Activated CD4-positive, alpha-beta T cell treated with anti-CD3 and anti-CD28 coated beads, Interleukin-10, Interleukin-2, amounts not matched to agents 100 ng/mL and 50 ng/mL, durations not matched to agents 16 hours and 8 hours (primary cell): ENCODE results near the gene TAF6L.
"Not testable (repeated sequence)": the region's sequence is repeated elsewhere in the genome, so short reads cannot be mapped to it uniquely, and the experiment has no call there.

Experiments
- DNase-seq: peaks from one replicate; pipeline ENCODE4 v3.0.0-alpha.2; 2020

The TAF6L gene, protein sequence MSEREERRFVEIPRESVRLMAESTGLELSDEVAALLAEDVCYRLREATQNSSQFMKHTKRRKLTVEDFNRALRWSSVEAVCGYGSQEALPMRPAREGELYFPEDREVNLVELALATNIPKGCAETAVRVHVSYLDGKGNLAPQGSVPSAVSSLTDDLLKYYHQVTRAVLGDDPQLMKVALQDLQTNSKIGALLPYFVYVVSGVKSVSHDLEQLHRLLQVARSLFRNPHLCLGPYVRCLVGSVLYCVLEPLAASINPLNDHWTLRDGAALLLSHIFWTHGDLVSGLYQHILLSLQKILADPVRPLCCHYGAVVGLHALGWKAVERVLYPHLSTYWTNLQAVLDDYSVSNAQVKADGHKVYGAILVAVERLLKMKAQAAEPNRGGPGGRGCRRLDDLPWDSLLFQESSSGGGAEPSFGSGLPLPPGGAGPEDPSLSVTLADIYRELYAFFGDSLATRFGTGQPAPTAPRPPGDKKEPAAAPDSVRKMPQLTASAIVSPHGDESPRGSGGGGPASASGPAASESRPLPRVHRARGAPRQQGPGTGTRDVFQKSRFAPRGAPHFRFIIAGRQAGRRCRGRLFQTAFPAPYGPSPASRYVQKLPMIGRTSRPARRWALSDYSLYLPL

DNA sequence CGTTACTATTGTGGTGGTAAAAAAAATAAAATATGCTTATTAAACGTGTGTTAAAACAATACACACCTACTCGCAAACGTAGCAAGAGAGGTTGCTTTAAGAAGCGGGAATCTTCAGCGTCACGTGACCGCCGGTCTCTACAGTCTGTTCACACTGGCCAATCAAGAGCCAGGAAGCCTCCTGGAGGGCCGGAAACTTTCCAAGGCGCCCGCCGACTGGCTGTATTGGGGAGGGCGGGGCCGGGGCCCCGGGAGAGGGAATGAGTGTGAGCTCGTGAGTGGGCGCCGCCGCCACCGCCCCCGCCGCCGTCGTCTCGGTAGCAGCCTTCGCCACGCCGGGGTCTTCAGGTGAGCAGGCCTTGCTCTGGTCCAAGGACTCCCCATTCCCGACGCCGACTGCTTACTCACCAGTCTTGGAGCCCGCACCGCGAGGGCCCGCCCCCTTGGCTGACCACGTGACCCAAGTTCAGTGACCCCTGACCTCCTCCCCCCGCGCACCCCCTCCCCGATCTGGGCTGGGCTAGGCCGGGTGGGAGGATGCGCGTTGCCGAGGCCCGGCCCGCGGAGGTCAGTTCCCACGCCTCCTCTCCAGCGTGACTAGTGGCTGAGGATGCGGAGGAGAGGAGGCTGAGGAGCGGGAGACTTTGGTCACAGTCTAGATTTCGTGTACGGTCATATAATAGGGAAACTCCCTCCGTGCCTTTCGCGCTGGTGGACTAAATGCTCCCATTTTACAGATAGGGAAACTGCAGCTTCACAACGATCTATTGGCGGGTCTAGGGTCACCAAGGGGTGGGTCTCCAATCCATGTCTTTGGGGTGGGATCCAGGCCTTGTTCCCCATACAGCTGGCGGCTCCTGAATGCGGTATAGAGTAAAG is at the start of gene TAF6L:
TAF6L (plus strand) TSS at position 253 of the 878 bp plus-strand sequence. CDS start 4,388 bp downstream, outside the sequence.
- peak; percentile 97 for DNase-seq

DNA sequence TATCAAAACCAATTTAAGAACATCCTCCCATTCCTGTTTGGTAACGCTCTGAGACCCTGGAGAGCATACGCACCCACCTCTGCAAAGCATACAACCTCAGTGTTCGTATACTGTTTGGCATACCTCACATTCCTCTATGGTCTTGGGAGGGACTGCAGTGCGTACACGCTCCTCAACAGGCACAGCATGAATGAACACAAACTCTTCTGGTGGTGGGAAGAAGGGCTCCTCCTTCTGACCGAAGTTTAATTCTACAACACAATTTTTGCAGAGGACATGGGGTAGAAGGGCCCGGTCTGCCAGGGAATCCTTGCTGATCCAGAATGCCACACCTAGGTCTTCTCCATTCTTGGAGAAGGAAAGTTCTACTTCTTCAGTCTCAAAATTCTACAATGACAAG is 49.2 kb upstream of the TAF6L start:
- no peak for DNase-seq

DNA sequence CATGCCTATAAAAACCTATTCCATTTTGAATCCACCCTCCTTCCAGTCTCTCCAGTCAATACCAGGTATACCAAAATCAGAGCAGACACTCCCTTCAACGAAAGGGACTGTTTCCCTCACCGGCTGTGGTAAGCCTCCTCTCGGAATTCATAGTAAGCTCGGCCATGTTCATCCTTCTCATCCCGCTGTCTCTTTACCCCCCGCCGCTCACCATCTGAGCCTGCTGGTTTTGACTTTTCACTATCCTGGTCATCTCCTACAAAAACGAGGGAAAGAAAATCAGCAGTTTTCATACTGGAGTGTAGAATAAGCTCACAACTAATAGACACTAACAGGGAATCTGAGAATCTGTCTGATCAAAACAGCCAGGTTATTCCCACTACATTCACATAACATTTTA is 47.0 kb upstream of the TAF6L start:
- DNase-seq: no peak

DNA sequence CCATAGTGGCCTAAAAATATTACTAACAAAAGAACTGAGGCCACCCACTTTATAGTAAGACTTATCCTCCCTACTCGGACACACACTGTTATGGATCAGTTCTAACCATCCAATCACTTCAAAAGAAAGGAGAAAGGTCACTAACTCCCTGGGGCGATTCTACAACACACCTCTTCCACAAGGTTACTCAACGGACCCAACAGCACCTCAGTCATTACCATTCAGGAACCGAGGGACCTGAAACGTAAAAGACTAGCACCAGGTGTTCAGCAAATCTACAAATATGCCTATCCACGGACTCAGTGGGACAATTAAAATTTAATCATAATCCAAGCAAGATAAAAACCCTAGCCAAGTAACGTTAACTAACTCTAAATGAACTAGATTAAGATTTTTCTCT is 45.5 kb upstream of the TAF6L start:
- DNase-seq: no peak

DNA sequence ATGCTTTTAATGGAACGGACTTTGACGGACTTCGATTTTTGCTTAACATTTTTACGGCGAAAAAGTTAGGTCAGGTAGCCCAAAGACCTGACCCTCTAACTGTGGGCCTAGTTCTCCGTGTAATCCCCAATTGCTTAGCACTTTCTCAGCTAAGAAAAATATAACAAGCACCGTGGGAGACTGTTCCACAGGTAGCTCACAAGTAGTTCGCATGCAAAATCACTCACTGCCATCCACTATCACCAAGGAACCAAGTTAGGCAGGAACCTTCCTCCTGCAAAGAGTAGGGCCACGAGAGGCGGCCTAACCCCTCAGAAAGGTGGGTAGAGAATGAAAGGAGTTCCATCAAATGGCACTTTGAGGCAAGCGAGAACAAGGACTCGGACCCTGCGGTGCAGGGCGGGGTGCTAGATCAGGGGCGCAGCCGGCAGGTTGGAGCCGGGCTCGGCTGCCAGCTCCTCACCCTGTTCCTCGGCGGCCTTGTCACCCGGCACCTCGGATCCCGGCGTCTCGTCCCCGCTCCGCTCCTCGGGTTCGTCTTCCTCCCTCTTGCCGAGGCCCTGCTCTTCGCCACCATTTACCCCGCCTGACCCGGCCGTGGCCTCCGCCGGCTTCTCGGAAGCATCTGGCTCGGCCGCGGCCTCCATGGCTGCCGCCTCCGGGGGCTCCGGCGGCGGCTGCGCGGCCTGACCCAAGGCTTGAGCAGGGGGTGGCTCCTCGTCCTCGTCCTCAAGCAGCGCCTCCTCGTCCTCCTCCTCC is 44.9 kb upstream of the TAF6L start:
- no peak for DNase-seq

DNA sequence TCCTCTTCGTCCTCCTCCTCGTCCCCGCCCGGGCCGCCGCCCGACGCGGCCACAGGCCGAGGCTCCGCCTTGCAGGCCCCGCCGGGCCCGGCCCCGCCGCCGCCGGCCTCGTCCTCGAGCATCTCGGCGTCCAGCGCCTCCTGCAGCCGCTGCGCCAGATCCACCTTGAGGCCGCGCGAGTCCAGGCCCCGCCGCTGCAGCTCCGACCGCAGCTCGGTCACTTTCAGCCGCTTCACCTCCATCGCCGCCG is 44.4 kb upstream of the TAF6L start:
- DNase-seq: no peak

DNA sequence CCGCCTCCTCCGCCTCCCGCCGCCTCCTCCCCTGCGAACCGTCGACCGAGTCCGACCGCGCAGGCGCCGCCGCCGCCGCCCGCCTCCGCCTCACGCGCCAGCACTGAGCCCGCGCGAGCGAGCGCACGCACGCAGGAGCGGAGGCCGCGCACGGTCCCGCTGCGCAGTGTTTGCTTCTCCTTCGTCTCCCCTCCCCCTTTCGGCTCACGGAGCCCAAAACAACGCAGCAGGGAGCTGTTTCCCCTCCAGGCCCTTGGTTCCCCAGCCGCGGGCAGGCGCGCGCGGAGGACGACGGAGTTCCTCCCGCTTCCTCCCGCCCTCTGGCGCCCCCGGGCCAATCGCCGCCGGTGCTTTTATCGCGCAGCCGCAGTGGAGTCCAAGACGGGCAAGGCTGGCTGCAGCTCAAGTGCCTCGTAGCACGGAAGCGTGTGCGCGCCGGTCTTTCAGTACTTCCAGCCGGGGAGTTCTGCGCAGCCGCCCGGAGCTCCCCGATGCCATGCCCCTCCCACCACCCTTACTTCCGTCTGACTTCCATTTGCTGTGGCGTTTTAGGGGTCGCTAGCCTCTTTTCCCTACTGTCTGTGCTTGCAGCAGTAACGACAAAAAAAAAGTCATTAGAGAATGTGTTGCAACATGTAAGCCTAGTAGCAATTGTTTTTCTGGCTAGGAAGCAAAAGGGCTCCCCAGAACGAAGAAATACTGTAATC is 43.9 kb upstream of the TAF6L start, which contains the start of gene HNRNPUL2:
HNRNPUL2 (minus strand) TSS at position 293 of the 707 bp plus-strand sequence. CDS start 301 bp downstream, outside the sequence.
- DNase-seq: peak; percentile 100

DNA sequence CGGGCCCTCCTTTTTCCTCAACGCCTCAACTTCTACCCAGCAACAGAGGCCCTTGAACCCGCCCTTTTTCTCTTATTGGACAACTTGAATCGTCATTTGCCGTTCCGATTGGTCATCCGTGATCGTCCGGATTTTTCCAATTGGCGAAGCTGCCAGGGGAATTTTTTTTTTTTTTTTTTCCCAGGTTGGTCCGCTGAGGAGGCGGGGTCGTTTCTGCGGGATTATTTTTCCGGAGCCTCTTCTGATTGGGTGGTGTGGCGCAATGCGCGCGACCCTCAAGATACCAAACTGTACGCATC is 43.4 kb upstream of the TAF6L start:
- DNase-seq: peak; percentile 96

DNA sequence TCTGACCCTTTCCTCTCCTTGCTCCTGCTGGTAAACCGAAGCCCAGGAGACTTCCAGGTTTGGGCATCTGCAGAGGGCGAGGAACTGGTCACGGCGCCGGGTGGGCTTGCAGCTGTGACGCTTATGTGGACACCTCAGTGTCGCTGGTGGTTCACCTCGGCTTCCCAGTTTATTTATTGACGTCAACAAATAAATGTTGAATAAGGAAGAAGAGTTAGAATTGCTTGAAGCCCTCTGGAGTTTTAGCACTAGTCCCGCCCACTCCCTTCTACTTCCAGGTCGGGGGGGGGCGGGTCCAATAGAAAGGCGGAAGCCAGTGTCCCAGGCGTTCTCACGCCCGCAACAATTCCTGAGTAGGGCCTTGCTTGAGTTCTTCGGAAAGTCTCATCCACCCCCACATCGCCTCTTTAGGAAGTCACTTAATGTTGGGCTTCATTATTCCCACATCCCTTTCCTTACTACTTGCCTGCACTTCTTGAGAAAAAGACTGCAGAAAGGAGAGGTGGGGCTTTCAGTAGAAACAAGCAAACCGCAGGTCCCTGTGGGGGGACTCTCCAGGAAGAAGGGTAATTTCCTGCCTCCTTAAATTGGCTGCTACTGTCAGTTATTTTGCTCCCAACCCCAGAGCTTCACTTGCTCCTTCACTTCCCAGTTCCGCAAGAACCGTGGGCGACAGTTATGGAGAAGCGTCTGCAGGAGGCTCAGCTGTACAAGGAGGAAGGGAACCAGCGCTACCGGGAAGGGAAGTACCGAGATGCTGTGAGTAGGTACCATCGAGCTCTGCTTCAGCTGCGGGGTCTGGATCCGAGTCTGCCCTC is 42.8 kb upstream of the TAF6L start, which contains the start of gene TTC9C:
TTC9C (plus strand) TSS at position 316 of the 818 bp plus-strand sequence; CDS start at position 679, 363 bp downstream.
- DNase-seq: peak; percentile 87

DNA sequence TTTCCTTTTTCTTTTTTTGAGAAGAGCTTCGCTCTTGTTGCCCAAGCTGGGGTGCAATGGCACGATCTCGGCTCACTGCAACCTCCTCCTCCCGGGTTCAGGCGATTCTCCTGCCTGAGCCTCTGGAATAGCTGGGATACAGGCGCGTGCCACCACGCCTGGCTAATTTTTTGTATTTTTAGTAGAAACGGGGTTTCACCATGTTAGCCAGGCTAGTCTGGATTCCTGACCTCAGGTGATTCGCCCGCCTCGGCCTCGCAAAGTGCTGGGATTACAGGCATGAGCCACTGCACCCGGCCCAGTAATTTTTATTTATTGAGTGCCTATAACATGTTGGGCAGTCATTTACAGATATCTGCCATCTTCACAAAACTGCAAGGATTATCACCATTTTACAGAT is 41.1 kb upstream of the TAF6L start:
- not testable (repeated sequence) for DNase-seq

DNA sequence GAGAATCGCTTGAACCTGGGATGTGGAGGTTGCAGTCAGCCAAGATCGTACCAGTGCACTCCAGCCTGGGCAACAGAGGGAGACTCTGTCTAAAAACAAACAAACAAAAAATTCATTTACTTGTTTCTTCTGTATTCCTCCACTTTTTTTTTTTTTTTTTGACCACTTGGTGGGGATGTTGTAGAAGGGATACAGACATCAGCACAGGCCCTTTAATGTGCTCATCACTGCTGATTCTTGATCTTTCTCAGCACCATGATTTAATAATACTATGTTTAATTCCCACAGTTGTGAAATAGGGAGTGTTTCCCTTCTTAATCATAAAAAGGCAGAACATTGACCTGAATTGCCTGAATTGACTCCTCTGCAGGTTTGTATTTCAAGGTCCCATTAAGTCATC is 38.4 kb upstream of the TAF6L start:
- DNase-seq: no peak

DNA sequence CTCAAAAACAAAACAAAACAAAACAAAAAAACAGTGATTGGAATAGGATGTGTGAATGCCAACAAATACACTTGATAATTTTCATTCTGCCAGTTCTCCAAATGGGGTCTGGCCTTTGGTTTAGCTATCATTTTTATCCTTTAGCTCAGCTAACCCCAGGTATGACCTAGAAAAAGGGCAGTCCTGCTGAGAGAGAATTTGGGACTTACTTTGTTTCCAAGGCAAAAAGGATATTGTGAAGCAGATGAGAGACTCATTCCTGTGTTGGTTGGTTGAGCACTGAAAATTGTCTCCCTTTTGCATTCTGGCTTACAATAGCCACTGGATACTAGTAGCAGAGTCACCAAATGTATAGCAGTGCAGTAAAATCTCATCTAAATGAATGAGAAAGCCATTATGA is 34.0 kb upstream of the TAF6L start:
- DNase-seq: no peak

DNA sequence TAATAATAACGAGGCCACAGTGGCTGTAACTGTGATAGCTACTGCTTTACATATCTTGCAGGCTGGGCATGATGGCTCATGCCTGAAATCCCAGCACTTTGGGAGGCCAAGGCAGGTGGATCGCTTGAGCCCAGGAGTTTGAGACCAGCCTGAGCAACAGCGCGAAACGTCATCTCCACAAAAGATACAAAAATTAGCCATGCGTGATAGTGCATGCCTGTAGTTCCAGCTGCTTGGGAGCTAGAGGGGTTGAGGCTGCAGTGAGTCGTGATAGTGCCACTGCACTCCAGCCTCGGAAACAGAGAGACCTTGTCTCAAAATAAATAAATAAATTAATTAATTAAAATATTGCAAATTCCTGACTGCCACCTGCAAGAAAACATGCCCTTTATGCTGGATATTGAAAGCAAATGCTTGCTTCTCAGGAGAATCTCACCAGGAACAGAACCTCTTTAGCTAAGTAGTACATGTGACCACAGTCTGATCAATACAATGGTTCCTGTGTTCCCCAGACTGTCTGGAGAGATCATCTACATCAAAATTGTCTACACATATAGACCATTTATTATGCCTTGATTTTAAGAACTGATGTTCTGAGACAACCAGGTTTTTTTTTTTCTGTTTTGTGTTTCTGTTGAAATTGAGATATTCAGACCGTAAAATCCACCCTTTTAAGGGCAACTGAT is 23.6 kb upstream of the TAF6L start:
- DNase-seq: no peak

DNA sequence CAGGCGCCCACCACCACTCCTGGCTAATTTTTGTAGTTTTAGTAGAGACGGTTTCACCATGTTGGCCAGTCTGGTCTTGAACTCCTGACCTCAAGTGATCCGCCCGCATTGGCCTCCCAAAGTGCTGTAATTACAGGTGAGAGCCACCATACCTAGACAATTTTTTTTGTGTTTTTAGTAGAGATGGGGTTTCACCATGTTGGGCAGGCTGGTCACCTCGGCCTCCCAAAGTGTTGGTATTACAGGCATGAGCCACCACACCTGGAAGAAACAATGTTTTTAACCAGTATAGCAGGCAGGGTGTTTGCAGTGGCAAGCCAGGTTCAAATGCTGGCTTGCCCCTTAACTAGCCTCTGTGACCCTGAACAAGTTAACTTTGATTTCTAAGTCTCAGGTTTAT is 21.3 kb upstream of the TAF6L start:
- DNase-seq: not testable (repeated sequence)

DNA sequence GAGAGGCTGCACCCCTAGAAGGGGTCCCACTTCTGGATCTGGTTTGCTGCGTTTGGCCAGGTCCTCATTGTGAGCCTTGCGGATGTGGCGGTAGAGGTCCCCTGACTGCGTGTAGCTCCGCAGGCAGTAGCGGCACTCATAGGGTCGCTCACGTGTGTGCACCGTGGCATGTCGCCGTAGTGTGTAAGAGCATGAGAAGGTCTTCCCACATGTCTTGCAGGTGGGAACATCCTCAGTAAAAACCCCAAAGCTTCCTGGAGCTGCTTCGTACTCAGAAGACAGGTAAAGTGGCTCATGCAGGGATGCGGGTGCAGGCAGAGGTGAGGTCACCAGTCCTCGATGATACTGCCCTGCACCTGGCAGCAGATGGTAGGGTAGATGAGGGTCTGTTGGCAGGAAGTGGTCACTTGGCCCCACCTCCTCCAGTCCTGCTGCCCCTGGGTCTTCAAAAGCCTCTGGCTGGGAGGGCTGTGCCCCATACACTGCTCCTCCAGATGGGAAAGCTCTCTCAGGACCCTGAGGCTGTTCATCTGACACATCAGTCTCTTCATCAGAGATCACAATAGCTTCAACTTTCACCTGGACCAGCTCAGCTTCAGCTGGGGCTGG is 18.9 kb upstream of the TAF6L start:
- DNase-seq: no peak

DNA sequence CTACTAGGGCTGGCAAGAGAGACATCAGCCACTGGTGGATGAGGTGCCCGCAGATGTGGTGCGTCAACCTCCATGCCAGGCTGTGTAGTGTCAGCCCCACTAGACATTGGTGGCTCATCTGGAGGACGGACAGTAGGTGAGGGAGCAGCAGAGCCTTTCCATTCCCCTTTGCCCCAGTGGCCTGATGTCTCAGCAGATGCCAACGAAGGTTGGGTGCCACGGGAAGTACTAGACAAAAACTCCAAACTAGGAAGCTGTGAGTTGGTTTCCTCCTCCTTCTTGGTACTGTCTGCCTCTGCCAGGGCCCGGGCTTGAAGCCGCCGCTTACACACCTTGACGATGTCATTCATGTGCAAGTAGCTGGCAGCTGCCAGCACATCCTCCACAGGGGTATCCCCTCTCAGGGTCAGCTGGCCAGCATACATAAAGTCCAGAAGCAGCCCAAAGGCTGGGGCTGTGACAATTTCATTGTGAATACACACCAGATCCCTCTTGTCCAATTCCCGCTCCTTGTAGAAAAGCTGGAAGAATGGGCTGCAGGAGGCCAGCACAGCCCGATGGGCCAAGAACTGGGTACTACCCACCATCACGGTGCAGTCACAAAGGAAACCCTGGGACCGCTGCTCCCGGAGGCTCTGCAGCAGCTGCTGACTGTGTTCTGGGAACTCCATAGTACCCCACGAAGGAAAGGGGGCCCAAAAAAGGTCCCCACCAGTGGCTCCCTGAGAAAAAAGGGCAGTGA is 18.0 kb upstream of the TAF6L start:
- no peak for DNase-seq

DNA sequence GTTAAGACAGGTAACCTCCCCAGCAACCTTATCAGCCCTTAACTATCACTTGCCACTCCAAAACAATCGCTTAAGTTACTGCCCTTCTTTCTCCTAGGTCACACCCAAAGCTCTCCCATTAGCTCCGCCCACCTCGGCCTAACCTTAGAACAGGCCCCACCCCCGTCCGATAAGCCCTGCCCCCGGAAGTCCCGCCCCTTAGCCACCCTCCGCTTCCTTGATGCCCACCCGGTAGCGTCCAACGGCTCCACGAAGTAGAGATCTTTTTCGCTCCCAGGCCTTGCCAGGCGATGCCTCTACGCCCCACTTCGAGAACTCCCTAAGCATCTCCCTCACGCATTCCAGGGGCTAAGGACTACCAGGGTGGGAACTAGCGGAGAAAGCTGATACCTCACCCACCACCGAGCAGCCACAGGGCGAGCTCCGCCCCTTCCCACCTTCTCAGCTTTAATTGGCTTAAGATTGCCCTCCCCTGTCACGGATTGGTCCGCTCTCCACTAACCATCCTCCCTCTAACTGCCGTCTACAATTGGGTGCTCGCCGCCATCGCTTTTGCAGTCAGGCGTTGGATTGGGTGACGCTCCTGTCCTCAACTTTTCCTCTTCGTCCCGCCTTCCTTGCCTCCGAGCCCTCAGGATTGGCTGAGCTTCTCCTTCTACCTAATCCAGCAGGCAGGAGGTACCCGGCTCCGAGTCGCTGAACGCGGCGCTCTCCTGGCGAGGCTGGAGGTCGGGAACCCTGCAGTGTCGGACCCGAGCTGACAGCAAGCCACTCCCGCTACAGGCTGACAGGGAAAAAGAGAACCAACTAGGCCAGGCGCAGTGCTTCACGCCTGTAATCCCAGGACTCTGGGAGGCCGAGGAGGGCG is 17.2 kb upstream of the TAF6L start, which contains the start of gene ZBTB3:
ZBTB3 (minus strand) TSS at position 425 of the 868 bp plus-strand sequence. CDS start 496 bp downstream, outside the sequence.
- peak; percentile 99 for DNase-seq

DNA sequence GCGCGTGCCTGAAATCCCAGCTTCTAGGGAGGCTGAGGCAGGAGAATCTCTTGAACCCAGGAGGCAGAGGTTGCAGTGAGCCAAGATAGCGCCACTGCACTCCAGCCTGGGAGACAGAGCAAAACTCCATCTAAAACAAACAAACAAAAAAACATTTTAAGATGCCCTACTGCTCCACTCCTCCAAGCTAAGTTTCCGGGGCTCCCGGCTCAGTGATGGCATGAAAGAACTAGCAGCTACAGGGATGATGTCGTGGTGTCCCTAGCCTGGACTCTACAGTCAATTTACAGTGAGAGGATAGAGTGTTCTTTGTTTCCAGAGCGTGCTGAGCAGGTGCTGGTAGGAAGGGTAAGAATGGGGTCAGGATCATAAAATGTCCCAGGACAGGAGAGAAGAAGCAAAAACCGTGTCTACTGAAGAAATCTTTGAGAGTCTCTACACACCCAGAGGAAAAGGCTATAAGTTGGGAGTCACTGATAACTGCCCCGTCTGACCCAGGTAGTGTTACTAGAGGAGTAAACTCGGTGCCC is 16.0 kb upstream of the TAF6L start:
- DNase-seq: no peak
